Keratinocyte (primary cell): ENCODE data around the gene GSC2. TPM values are rescaled to one million over a fixed set of nuclear protein-coding genes. Genes with fewer than 3 reads are reported as not detected.
A peak's percentile ranks its signal among the peaks of the same experiment; 100 is the strongest.

Experiments used
- DNase-seq: peaks from one replicate; pipeline ENCODE4 v3.0.0-alpha.2; 2011; ENCODE audit warnings: low read depth, missing footprints, low spot score
- FAIRE-seq: peaks from 2 replicates; lab custom pipeline; 2011; peaks lifted over from hg19 to GRCh38; lab: Jason Lieb, UNC
- H2AFZ ChIP-seq: 2 replicates; pipeline ENCODE4 v1.6.0; 2012; ENCODE audit warnings: low read length, control low read depth, inconsistent platforms; ENCODE audit not compliant: control insufficient read depth
- H3K27ac ChIP-seq: 2 replicates; pipeline ENCODE4 v1.5.1; 2011; ENCODE audit warnings: low read length; ENCODE audit not compliant: control insufficient read depth, insufficient read depth
- H3K27me3 ChIP-seq: 3 replicates; pipeline ENCODE4 v1.6.0; 2011; ENCODE audit warnings: low read length; ENCODE audit not compliant: control insufficient read depth, insufficient read depth; ENCODE audit errors: extremely low read depth
- H3K36me3 ChIP-seq, 2 experiments: 2 replicates in 1 of 2; 3 replicates in 1 of 2; pipeline ENCODE4 v1.5.1; 2011; ENCODE audit warnings: low read length in 2 of 2, mild to moderate bottlenecking in 1 of 2; ENCODE audit not compliant: control insufficient read depth in 2 of 2, insufficient read depth in 2 of 2; ENCODE audit errors: extremely low read depth in 1 of 2
- H3K4me1 ChIP-seq: 3 replicates; pipeline ENCODE4 v1.5.1; 2011; ENCODE audit warnings: low read length; ENCODE audit not compliant: control insufficient read depth, insufficient read depth; ENCODE audit errors: extremely low read depth
- H3K4me2 ChIP-seq: 3 replicates; pipeline ENCODE4 v1.6.0; 2011; ENCODE audit warnings: low read depth, low read length; ENCODE audit not compliant: control insufficient read depth, insufficient read depth; ENCODE audit errors: extremely low read depth
- H3K4me3 ChIP-seq, 3 experiments: fragments of 200-600 bp in 1 of 3; sonication (generic) in 1 of 3; 2 replicates in 2 of 3; 3 replicates in 1 of 3; pipeline ENCODE4 v1.5.1; 2011 to 2016; ENCODE audit warnings: low read length in 3 of 3, mild to moderate bottlenecking in 3 of 3, control low read depth in 2 of 3, inconsistent platforms in 1 of 3, low read depth in 1 of 3, mixed read lengths in 1 of 3, mixed run types in 1 of 3, moderate library complexity in 1 of 3; ENCODE audit not compliant: control insufficient read depth in 2 of 3, insufficient read depth in 2 of 3; ENCODE audit errors: extremely low read depth in 1 of 3
- H3K79me2 ChIP-seq: 2 replicates; pipeline ENCODE4 v1.6.0; 2012; ENCODE audit warnings: low read length; ENCODE audit not compliant: control insufficient read depth, insufficient read depth
- H3K9ac ChIP-seq: 3 replicates; pipeline ENCODE4 v1.6.0; 2011; ENCODE audit warnings: low read length; ENCODE audit not compliant: control insufficient read depth, insufficient read depth; ENCODE audit errors: extremely low read depth
- H3K9me1 ChIP-seq: 3 replicates; pipeline ENCODE4 v1.6.0; 2011; ENCODE audit warnings: low read length; ENCODE audit not compliant: control insufficient read depth, insufficient read depth; ENCODE audit errors: extremely low read depth
- H3K9me3 ChIP-seq: 2 replicates; pipeline ENCODE4 v1.5.1; 2012; ENCODE audit warnings: low read depth, low read length; ENCODE audit not compliant: control insufficient read depth
- H4K20me1 ChIP-seq: 3 replicates; pipeline ENCODE4 v1.6.0; 2011; ENCODE audit warnings: low read length; ENCODE audit not compliant: control insufficient read depth, insufficient read depth; ENCODE audit errors: extremely low read depth
- CTCF ChIP-seq, 3 experiments: IDR thresholded peaks in 1 of 3; conservative IDR thresholded peaks in 1 of 3; optimal IDR thresholded peaks in 1 of 3; 2 replicates in 2 of 3; 3 replicates in 1 of 3; pipeline versions ENCODE3 to v1.5.1; 2011; ENCODE audit warnings: low read length in 3 of 3, mild to moderate bottlenecking in 3 of 3, moderate library complexity in 2 of 3, control low read depth in 1 of 3, inconsistent platforms in 1 of 3; ENCODE audit not compliant: insufficient read depth in 2 of 3; ENCODE audit errors: extremely low read depth in 1 of 3
- EZH2 ChIP-seq: IDR thresholded peaks from one replicate; pipeline ENCODE4 v1.6.1; 2012; ENCODE audit warnings: inconsistent platforms, mild to moderate bottlenecking, low read length, moderate library complexity
- dilution Hi-C: fragments of 300-500 bp; cut with MboI; formaldehyde crosslinking; loops from one replicate; pipeline ENCODE4 v1.7.0; 2020; ENCODE audit warnings: low sequenced_read_pairs; ENCODE audit not compliant: extremely low pct_ligation_motif_present
- polyA plus RNA-seq, 5 experiments: library from polyadenylated mRNA; depleted of rRNA in 3 of 5; stranded (reverse) in 3 of 5; stranded (forward) in 1 of 5; unstranded in 1 of 5; fragments of >200 nt; gene quantifications; 1 replicate in 1 of 5; 2 replicates in 3 of 5; 3 replicates in 1 of 5; pipeline versions ENCODE4 v1.2.1 to v1.2.3, GENCODE V29; 2011 to 2012; ENCODE audit warnings: missing spikeins in 2 of 5, low read depth in 1 of 5, low replicate concordance in 1 of 5

Gene GSC2
- polyA plus RNA-seq, 1 donor (not counting 4 experiments of a cell fraction or from before 2014, with no cell fraction given), result not detected

GRCh38 chr22:19176732-19177131, 26.6 kb upstream of the GSC2 start:
- Histone ChIP-seq H3K4me3 (peak overlapping the region in 2 of 3 experiments; percentile 66 to 74), H3K4me2 (peak overlapping the region; percentile 90), H3K36me3 (peaks cover 5 to 18% of the 10 kb centered on the region in 2 experiments), H3K79me2 (peaks cover 39% of the 10 kb centered on the region), H3K4me1 (peaks cover 50% of the 10 kb centered on the region), H2AFZ (no peak overlapping the region), H3K9me3 (no peaks in the 10 kb centered on the region), H3K27me3 (no peaks in the 10 kb centered on the region), H3K9ac (peak overlapping the region; percentile 75), H3K27ac (no peak overlapping the region), H3K9me1 (peaks cover 8% of the 10 kb centered on the region), H4K20me1 (peaks cover 6% of the 10 kb centered on the region)
- dilution Hi-C loops, result no loop called here
- DNase-seq (no peak), FAIRE-seq (no peak)
- TF ChIP-seq CTCF (optimal IDR thresholded peaks at IDR 0.05 in 1 of 3, IDR thresholded peaks at IDR 0.05 in 1 of 3, conservative IDR thresholded peaks at IDR 0.05 in 1 of 3; ENCODE audit: extremely low read depth in 1 of 3, insufficient read depth in 2 of 3, low read length in 3 of 3) (no peak), EZH2 (no peak)

- H3K27ac ChIP-seq, result no peak overlapping the region
- dilution Hi-C loops, result no loop called here
- no peaks in the 10 kb centered on the region for H3K9me3 ChIP-seq
- TF ChIP-seq CTCF (optimal IDR thresholded peaks at IDR 0.05 in 1 of 3, IDR thresholded peaks at IDR 0.05 in 1 of 3, conservative IDR thresholded peaks at IDR 0.05 in 1 of 3; ENCODE audit: extremely low read depth in 1 of 3, insufficient read depth in 2 of 3, low read length in 3 of 3) (no peak), EZH2 (no peak)
- H3K4me1 ChIP-seq, result peaks cover 50% of the 10 kb centered on the region
- FAIRE-seq (no peak), DNase-seq (no peak)
- peaks cover 41% of the 10 kb centered on the region for H3K79me2 ChIP-seq
- no peaks in the 10 kb centered on the region for H3K27me3 ChIP-seq
- peaks cover 6% of the 10 kb centered on the region for H4K20me1 ChIP-seq
- no peak overlapping the region for H3K4me2 ChIP-seq
- no peak overlapping the region for H2AFZ ChIP-seq
- H3K4me3 ChIP-seq, result no peak overlapping the region
- peaks cover 8% of the 10 kb centered on the region for H3K9me1 ChIP-seq
- no peak overlapping the region for H3K9ac ChIP-seq
- peaks cover 5 to 18% of the 10 kb centered on the region in 2 experiments for H3K36me3 ChIP-seq
Measured at GRCh38 chr22:19176175-19176643, 26.1 kb upstream of the GSC2 start.
